ENCODE measurements around the gene SEMA3D. TPM values are rescaled to one million over a fixed set of nuclear protein-coding genes. Genes with fewer than 3 reads are reported as not detected.

Gene SEMA3D
- total and polyA plus RNA-seq, 2 experiments from 2014 or later, result 1.5 to 7.2 TPM

GRCh38 chr7:85232068-85232467 is 45.2 kb upstream of the SEMA3D start:
- H3K27ac ChIP-seq (ENCODE audit: low read depth), result no peak overlapping the region
- no peaks in the 10 kb centered on the region for H3K4me1 ChIP-seq (ENCODE audit: insufficient read depth)
- H3K4me1 Mint-ChIP-seq, result no peaks in the 10 kb centered on the region
- no peak overlapping the region for H2AFZ ChIP-seq
- H3K27ac Mint-ChIP-seq, result no peak overlapping the region
- no peaks in the 10 kb centered on the region for H3K27me3 ChIP-seq (ENCODE audit: insufficient read depth)
- no peaks in the 10 kb centered on the region for H3K27me3 Mint-ChIP-seq (ENCODE audit: insufficient read depth, low read depth, poor library complexity)
- no peaks in the 10 kb centered on the region for H3K9me2 ChIP-seq (ENCODE audit: insufficient read depth)
- TF ChIP-seq NANOG (IDR thresholded peaks at IDR 0.05; ENCODE audit: borderline replicate concordance), result no peak
- no peaks in the 10 kb centered on the region for H3K36me3 ChIP-seq (ENCODE audit: insufficient read depth)
- H3K9me3 Mint-ChIP-seq, result no peaks in the 10 kb centered on the region
- H3K36me3 Mint-ChIP-seq (ENCODE audit: low read depth), result no peaks in the 10 kb centered on the region
- H4K20me1 ChIP-seq (replicated peaks; ENCODE audit: insufficient read depth), result no peaks in the 10 kb centered on the region
- DNase-seq (ENCODE audit: low spot score) (no peak), ATAC-seq (no peak)
- H3K4me2 ChIP-seq, result no peak overlapping the region
- H3K79me2 ChIP-seq (replicated peaks; ENCODE audit: insufficient read depth), result no peaks in the 10 kb centered on the region
- no peaks in the 10 kb centered on the region for H3F3A ChIP-seq (replicated peaks; ENCODE audit: low read depth)
- no peak overlapping the region for H3K4me3 ChIP-seq
- no peak overlapping the region for H3K4me3 Mint-ChIP-seq

- no peaks in the 10 kb centered on the region for H3K27me3 Mint-ChIP-seq (ENCODE audit: insufficient read depth, low read depth, poor library complexity)
- H2AFZ ChIP-seq, result no peak overlapping the region
- no peaks in the 10 kb centered on the region for H3K4me1 ChIP-seq (ENCODE audit: insufficient read depth)
- H3K36me3 ChIP-seq (ENCODE audit: insufficient read depth), result no peaks in the 10 kb centered on the region
- H3K4me2 ChIP-seq, result no peak overlapping the region
- no peak overlapping the region for H3K4me3 Mint-ChIP-seq
- H3K36me3 Mint-ChIP-seq (ENCODE audit: low read depth), result no peaks in the 10 kb centered on the region
- H3K9me2 ChIP-seq (ENCODE audit: insufficient read depth), result no peaks in the 10 kb centered on the region
- H3K4me1 Mint-ChIP-seq, result no peaks in the 10 kb centered on the region
- no peaks in the 10 kb centered on the region for H4K20me1 ChIP-seq (replicated peaks; ENCODE audit: insufficient read depth)
- H3K79me2 ChIP-seq (replicated peaks; ENCODE audit: insufficient read depth), result no peaks in the 10 kb centered on the region
- DNase-seq (ENCODE audit: low spot score) (no peak), ATAC-seq (no peak)
- no peaks in the 10 kb centered on the region for H3F3A ChIP-seq (replicated peaks; ENCODE audit: low read depth)
- no peak overlapping the region for H3K27ac Mint-ChIP-seq
- no peak overlapping the region for H3K27ac ChIP-seq (ENCODE audit: low read depth)
- H3K9me3 Mint-ChIP-seq, result no peaks in the 10 kb centered on the region
- H3K4me3 ChIP-seq, result no peak overlapping the region
- no peaks in the 10 kb centered on the region for H3K27me3 ChIP-seq (ENCODE audit: insufficient read depth)
- no peak for TF ChIP-seq ZNF462 (CRISPR knock-in tag; IDR thresholded peaks at IDR 0.05)
- no peak for TF ChIP-seq NANOG (IDR thresholded peaks at IDR 0.05; ENCODE audit: borderline replicate concordance)
- TF ChIP-seq EZH2phosphoT487 (IDR thresholded peaks at IDR 0.05; ENCODE audit: unreplicated experiment), result no peak
- no peak for TF ChIP-seq POLR2AphosphoS5 (IDR thresholded peaks at IDR 0.05; ENCODE audit: low read depth)
- TF ChIP-seq EZH2 (IDR thresholded peaks at IDR 0.05; ENCODE audit: low read depth, unreplicated experiment), result no peak
- TF ChIP-seq JUNB (IDR thresholded peaks at IDR 0.05; ENCODE audit: unreplicated experiment), result no peak
- TF ChIP-seq CTCF (conservative IDR thresholded peaks at IDR 0.05; ENCODE audit: low read depth in 2 of 2), result no peak
- TF ChIP-seq ZNF114 (CRISPR knock-in tag; IDR thresholded peaks at IDR 0.05), result no peak
- TF ChIP-seq ETS1 (IDR thresholded peaks at IDR 0.05), result no peak
- TF ChIP-seq REST (IDR thresholded peaks at IDR 0.05; ENCODE audit: unreplicated experiment), result no peak
Observed at GRCh38 chr7:85230623-85231022, 43.8 kb upstream of the SEMA3D start.

Data from GM23338 (cell line).